HepG2 (cell line): ENCODE data around the gene MFGE8. TPM values are rescaled to one million over a fixed set of nuclear protein-coding genes. Genes with fewer than 3 reads are reported as not detected.

Experiments used
- CBX1 ChIP-seq: IDR thresholded peaks from one replicate; pipeline ENCODE4 v1.6.1; 2016; ENCODE audit warnings: antibody characterized with exemption, low read depth
- DRAP1 ChIP-seq: IDR thresholded peaks from 2 replicates; pipeline ENCODE4 v1.6.1; 2016; ENCODE audit warnings: missing genetic modification reagents, missing compliant biosample characterization
- HMGXB4 ChIP-seq, 2 experiments: sonication (generic) in 1 of 2; formaldehyde crosslinking in 1 of 2; IDR thresholded peaks; 2 replicates each; pipeline versions ENCODE4 v1.4.0 to v1.6.1; 2018 to 2020; ENCODE audit warnings: missing genetic modification reagents in 2 of 2, borderline replicate concordance in 1 of 2, low read depth in 1 of 2, mild to moderate bottlenecking in 1 of 2, missing biosample characterization in 1 of 2
- MAX ChIP-seq: IDR thresholded peaks from 2 replicates; pipeline ENCODE4 v1.6.1; 2012; ENCODE audit warnings: inconsistent platforms
- NCOA5 ChIP-seq: sonication (generic); formaldehyde crosslinking; IDR thresholded peaks from 2 replicates; pipeline ENCODE4 v1.4.0; 2020; ENCODE audit warnings: missing genetic modification reagents
- PHF21A ChIP-seq: sonication (generic); formaldehyde crosslinking; IDR thresholded peaks from 2 replicates; pipeline ENCODE4 v1.5.0; 2020; ENCODE audit warnings: mild to moderate bottlenecking, missing genetic modification reagents
- PRPF4 ChIP-seq: fragments of 200-400 bp; formaldehyde crosslinking; IDR thresholded peaks from 2 replicates; pipeline ENCODE4 v1.6.1; 2016; ENCODE audit warnings: low read length, low read depth; ENCODE audit not compliant: poor library complexity, severe bottlenecking
- ZHX2 ChIP-seq, 2 experiments: sonication (generic) in 1 of 2; formaldehyde crosslinking in 1 of 2; IDR thresholded peaks; 2 replicates each; pipeline versions ENCODE4 v1.6.1 to v1.9.0; 2014 to 2022; ENCODE audit warnings: antibody characterized with exemption in 1 of 2, borderline replicate concordance in 1 of 2, inconsistent platforms in 1 of 2, low read depth in 1 of 2, missing genetic modification reagents in 1 of 2
- ZNF20 ChIP-seq: sonication (generic); formaldehyde crosslinking; IDR thresholded peaks from 2 replicates; pipeline ENCODE4 v1.4.0; 2020; ENCODE audit warnings: mild to moderate bottlenecking, moderate library complexity, missing genetic modification reagents
- ZNF274 ChIP-seq: sonication (generic); formaldehyde crosslinking; IDR thresholded peaks from 2 replicates; pipeline ENCODE4 v1.5.1; 2020; ENCODE audit warnings: mild to moderate bottlenecking, missing genetic modification reagents
- ZNF530 ChIP-seq: sonication (generic); formaldehyde crosslinking; IDR thresholded peaks from 2 replicates; pipeline ENCODE4 v1.5.0; 2020; ENCODE audit warnings: low read depth, mild to moderate bottlenecking, missing genetic modification reagents
- ZNF552 ChIP-seq: sonication (generic); formaldehyde crosslinking; IDR thresholded peaks from 2 replicates; pipeline ENCODE4 v1.9.0; 2022; ENCODE audit warnings: missing genetic modification reagents, mild to moderate bottlenecking, borderline replicate concordance
- ZNF572 ChIP-seq: sonication (generic); formaldehyde crosslinking; IDR thresholded peaks from 2 replicates; pipeline ENCODE4 v1.5.1; 2020; ENCODE audit warnings: mild to moderate bottlenecking, missing genetic modification reagents
- polyA plus RNA-seq, 8 experiments: library from polyadenylated mRNA; depleted of rRNA in 3 of 8; stranded (reverse) in 7 of 8; unstranded in 1 of 8; fragments of >200 nt; fragmentation: Illumina TruSeq in 4 of 8; extraction: Trizol in 4 of 8; gene quantifications; 2 replicates each; pipeline versions ENCODE4 v1.2.1 to v1.2.3, GENCODE V29; 2011 to 2016; ENCODE audit warnings: low read depth in 4 of 8, missing spikeins in 1 of 8, mixed read lengths in 1 of 8; ENCODE audit not compliant: insufficient read depth in 1 of 8
- total RNA-seq, 5 experiments: library from RNA; depleted of rRNA; stranded (reverse); fragments of >200 nt; fragmentation: Illumina TruSeq; extraction: Trizol; gene quantifications; 2 replicates each; pipeline ENCODE4 v1.2.3, GENCODE V29; 2016; ENCODE audit warnings: low read depth in 1 of 5
- TF ChIP-seq, protein P1 (sequence below): sonication (generic); formaldehyde crosslinking; IDR thresholded peaks from 2 replicates; pipeline ENCODE4 v1.8.1; 2023; ENCODE audit warnings: mild to moderate bottlenecking, moderate library complexity, missing genetic modification reagents
- TF ChIP-seq, protein P2 (sequence below): sonication (generic); formaldehyde crosslinking; IDR thresholded peaks from 2 replicates; pipeline ENCODE4 v1.4.0; 2020; ENCODE audit warnings: missing genetic modification reagents

The MFGE8 gene
- total and polyA plus RNA-seq, 2 of the 13 experiments (the other 11 are each of a cell fraction or from before 2014, with no cell fraction given), result 3.4 to 22.1 TPM

GRCh38 chr15:88913017-88913849 is at the start of gene MFGE8 (continued):
- TF ChIP-seq ZHX2 (IDR thresholded peaks at IDR 0.05; ENCODE audit: low read depth) (no peak), ZHX2 (CRISPR knock-in tag; IDR thresholded peaks at IDR 0.05; ENCODE audit: borderline replicate concordance) (no peak), ZNF572 (CRISPR knock-in tag) (no peak), NCOA5 (no peak), PHF21A (peak; percentile 48; the same call in 1 of the 2 replicates), DRAP1 (CRISPR knock-in tag) (peak; percentile 54; the same call in 1 of the 2 replicates), HMGXB4 (CRISPR knock-in tag; IDR thresholded peaks at IDR 0.05; ENCODE audit: borderline replicate concordance in 1 of 2, low read depth in 1 of 2) (peak in 1 of 2 experiments; percentile 49; a peak in 1 of 4 replicates), MAX (0 out of 2 replicates have a peak, but pooled peaks have one; percentile 52), ZNF274 (CRISPR knock-in tag) (peak; percentile 18; the same call in 1 of the 2 replicates), ZNF552 (CRISPR knock-in tag) (no peak), CBX1 (no peak), ZNF530 (CRISPR knock-in tag) (no peak), PRPF4 (no peak), ZNF20 (no peak)
- TF ChIP-seq, protein P1, sequence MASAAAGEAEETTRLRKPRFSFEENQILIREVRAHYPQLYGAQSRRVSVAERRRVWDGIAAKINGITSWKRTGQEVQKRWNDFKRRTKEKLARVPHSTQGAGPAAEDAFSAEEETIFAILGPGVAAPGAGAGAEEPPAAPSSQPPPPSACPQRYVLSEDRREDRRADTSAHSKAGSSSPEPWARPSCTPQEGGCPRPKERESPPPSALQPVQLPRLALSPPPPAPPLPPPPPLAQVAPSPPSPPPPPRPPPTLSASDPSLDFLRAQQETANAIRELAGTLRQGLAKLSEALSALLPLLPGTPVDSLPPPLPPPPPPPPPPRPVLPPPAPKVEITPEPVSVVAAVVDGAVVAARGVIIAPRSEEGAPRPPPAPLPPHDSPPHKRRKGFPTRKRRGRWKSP, result peak; percentile 72
- TF ChIP-seq, protein P2, sequence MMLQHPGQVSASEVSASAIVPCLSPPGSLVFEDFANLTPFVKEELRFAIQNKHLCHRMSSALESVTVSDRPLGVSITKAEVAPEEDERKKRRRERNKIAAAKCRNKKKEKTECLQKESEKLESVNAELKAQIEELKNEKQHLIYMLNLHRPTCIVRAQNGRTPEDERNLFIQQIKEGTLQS (CRISPR knock-in tag), result no peak
